Vagina (tissue), 2 donors: ENCODE data around the gene FETUB. TPM values are rescaled to one million over a fixed set of nuclear protein-coding genes. Genes with fewer than 3 reads are reported as not detected.

Experiments
- DNase-seq, 2 donors: peaks; one replicate each; pipeline ENCODE4 v3.0.0-alpha.2; 2017; ENCODE audit errors: extremely low spot score in 2 of 2
- H3K27ac ChIP-seq: fragments of 200-600 bp; sonication (generic); one replicate; pipeline ENCODE4 v1.5.1; 2019
- H3K27me3 ChIP-seq: fragments of 200-600 bp; sonication (generic); one replicate; pipeline ENCODE4 v1.5.1; 2019
- H3K36me3 ChIP-seq, 2 donors: fragments of 200-600 bp; sonication (generic); one replicate each; pipeline ENCODE4 v1.5.1; 2017 to 2019
- H3K4me1 ChIP-seq: fragments of 200-600 bp; sonication (generic); one replicate; pipeline ENCODE4 v1.5.1; 2019
- H3K4me3 ChIP-seq, 2 donors: fragments of 200-600 bp; sonication (generic); 1 replicate in 1 of 2; 2 replicates in 1 of 2; pipeline ENCODE4 v1.5.1; 2016 to 2019
- H3K9me3 ChIP-seq: fragments of 200-600 bp; sonication (generic); one replicate; pipeline ENCODE4 v1.5.1; 2019
- POLR2A ChIP-seq, 2 donors: fragments of 450-650 bp; IDR thresholded peaks; one replicate each; pipeline ENCODE4 v1.6.1; 2017; ENCODE audit warnings: antibody characterized with exemption in 2 of 2, mild to moderate bottlenecking in 2 of 2, moderate library complexity in 2 of 2
- POLR2AphosphoS5 ChIP-seq, 2 donors: sonication (generic); formaldehyde crosslinking; IDR thresholded peaks; one replicate each; pipeline ENCODE4 v1.9.0; 2017; ENCODE audit warnings: antibody characterized with exemption in 2 of 2, mild to moderate bottlenecking in 2 of 2, low read depth in 1 of 2; ENCODE audit not compliant: insufficient read depth in 1 of 2
- intact Hi-C: fragments of 100-400 bp; cut with DNase I; formaldehyde crosslinking; loops from one replicate; pipeline ENCODE4 v1.15.1; 2023
- total RNA-seq: library from RNA; depleted of rRNA; stranded (reverse); fragments of >200 nt; gene quantifications from one replicate; pipeline ENCODE4 v1.2.3, GENCODE V29; 2016
- TF ChIP-seq, protein P1 (sequence below), 3 experiments: fragments of 450-650 bp in 2 of 3; fragments of 200-600 bp in 1 of 3; sonication (generic) in 1 of 3; IDR thresholded peaks; one replicate each; pipeline ENCODE4 v1.5.1; 2017 to 2019; ENCODE audit warnings: antibody characterized with exemption in 3 of 3, mild to moderate bottlenecking in 2 of 3, moderate library complexity in 2 of 3

The FETUB gene
- total RNA-seq, 1 donor from 2014 or later: 3.7 TPM

GRCh38 chr3:186618318-186618938 is 21.8 kb upstream of the FETUB start:
- DNase-seq: no peak
- no peak overlapping the region for H3K27ac ChIP-seq
- H3K36me3 ChIP-seq: no peaks in the 10 kb centered on the region
- intact Hi-C loops: no loop called here
- no peaks in the 10 kb centered on the region for H3K9me3 ChIP-seq
- TF ChIP-seq POLR2A (IDR thresholded peaks at IDR 0.05): no peak
- TF ChIP-seq POLR2AphosphoS5 (IDR thresholded peaks at IDR 0.05; ENCODE audit: insufficient read depth in 1 of 2, low read depth in 1 of 2): no peak
- TF ChIP-seq, protein P1, sequence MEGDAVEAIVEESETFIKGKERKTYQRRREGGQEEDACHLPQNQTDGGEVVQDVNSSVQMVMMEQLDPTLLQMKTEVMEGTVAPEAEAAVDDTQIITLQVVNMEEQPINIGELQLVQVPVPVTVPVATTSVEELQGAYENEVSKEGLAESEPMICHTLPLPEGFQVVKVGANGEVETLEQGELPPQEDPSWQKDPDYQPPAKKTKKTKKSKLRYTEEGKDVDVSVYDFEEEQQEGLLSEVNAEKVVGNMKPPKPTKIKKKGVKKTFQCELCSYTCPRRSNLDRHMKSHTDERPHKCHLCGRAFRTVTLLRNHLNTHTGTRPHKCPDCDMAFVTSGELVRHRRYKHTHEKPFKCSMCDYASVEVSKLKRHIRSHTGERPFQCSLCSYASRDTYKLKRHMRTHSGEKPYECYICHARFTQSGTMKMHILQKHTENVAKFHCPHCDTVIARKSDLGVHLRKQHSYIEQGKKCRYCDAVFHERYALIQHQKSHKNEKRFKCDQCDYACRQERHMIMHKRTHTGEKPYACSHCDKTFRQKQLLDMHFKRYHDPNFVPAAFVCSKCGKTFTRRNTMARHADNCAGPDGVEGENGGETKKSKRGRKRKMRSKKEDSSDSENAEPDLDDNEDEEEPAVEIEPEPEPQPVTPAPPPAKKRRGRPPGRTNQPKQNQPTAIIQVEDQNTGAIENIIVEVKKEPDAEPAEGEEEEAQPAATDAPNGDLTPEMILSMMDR (IDR thresholded peaks at IDR 0.05): no peak
- no peaks in the 10 kb centered on the region for H3K4me1 ChIP-seq
- no peak overlapping the region for H3K4me3 ChIP-seq
- H3K27me3 ChIP-seq: no peaks in the 10 kb centered on the region

DNA sequence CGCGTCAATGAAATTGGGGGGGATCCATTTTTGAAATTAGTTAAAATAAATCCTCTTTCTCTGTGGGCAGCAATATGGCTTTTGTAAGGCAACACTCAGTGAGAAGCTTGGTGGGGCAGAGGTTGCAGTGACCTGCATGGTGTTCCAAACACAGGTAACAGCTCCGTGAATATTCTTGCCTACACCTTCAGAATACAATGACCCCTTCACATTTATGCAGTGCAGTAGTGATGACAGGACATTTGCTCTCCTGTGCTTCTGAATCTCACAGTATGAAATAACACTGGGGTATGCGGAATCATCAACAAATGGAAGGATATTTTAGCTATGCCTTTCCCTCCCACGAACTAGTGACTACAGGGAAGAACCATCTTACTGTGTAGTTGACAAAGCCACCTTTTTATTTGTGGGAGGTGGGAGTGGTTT is 20.4 kb upstream of the FETUB start:
- H3K27ac ChIP-seq: no peak overlapping the region

DNA sequence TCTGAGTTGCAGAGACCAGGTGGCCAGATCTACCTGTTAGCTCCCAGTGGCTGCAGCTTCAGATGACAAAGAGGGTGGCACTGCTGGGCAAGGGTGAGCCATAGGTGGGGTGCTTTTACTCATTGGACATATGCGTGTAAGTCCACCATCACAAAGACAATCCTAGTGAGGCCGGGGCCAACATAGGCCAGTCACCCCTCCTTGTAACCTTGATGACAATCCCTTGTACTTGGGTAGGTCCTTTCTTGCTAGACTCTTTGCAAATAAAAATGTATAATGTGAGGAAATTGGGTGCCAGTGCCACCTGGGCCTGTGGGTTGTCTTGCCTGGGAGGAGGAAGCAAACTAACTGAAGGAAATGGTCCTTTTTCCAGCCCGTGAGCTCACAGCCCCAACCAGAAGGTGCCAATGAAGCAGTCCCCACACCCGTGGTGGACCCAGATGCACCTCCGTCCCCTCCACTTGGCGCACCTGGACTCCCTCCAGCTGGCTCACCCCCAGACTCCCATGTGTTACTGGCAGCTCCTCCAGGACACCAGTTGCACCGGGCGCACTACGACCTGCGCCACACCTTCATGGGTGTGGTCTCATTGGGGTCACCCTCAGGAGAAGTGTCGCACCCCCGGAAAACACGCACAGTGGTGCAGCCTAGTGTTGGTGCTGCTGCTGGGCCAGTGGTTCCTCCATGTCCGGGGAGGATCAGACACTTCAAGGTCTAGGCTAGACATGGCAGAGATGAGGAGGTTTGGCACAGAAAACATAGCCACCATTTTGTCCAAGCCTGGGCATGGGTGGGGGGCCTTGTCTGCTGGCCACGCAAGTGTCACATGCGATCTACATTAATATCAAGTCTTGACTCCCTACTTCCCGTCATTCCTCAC is 19.7 kb upstream of the FETUB start:
- no peaks in the 10 kb centered on the region for H3K27me3 ChIP-seq
- no peak for DNase-seq
- intact Hi-C loops: no loop called here
- H3K4me1 ChIP-seq: no peaks in the 10 kb centered on the region
- no peak overlapping the region for H3K27ac ChIP-seq
- no peak for TF ChIP-seq POLR2AphosphoS5 (IDR thresholded peaks at IDR 0.05; ENCODE audit: insufficient read depth in 1 of 2, low read depth in 1 of 2)
- TF ChIP-seq, protein P1 (IDR thresholded peaks at IDR 0.05): no peak
- no peak for TF ChIP-seq POLR2A (IDR thresholded peaks at IDR 0.05)
- H3K36me3 ChIP-seq: no peaks in the 10 kb centered on the region
- no peak overlapping the region for H3K4me3 ChIP-seq
- H3K9me3 ChIP-seq: no peaks in the 10 kb centered on the region

More for the DNA sequence above, 20.4 kb upstream of the FETUB start:
- TF ChIP-seq POLR2AphosphoS5 (IDR thresholded peaks at IDR 0.05; ENCODE audit: insufficient read depth in 1 of 2, low read depth in 1 of 2) (no peak), POLR2A (IDR thresholded peaks at IDR 0.05) (no peak)
- TF ChIP-seq, protein P1 (IDR thresholded peaks at IDR 0.05): no peak
- H3K4me3 ChIP-seq: no peak overlapping the region
- H3K36me3 ChIP-seq: no peaks in the 10 kb centered on the region
- no peak for DNase-seq
- no peaks in the 10 kb centered on the region for H3K4me1 ChIP-seq
- no peaks in the 10 kb centered on the region for H3K27me3 ChIP-seq
- intact Hi-C loops: no loop called here
- H3K9me3 ChIP-seq: no peaks in the 10 kb centered on the region

GRCh38 chr3:186621894-186622650 is 18.1 kb upstream of the FETUB start:
- intact Hi-C loops: no loop called here
- H3K4me1 ChIP-seq: no peaks in the 10 kb centered on the region
- no peak for DNase-seq
- no peaks in the 10 kb centered on the region for H3K9me3 ChIP-seq
- TF ChIP-seq, protein P1 (IDR thresholded peaks at IDR 0.05): no peak
- TF ChIP-seq POLR2A (IDR thresholded peaks at IDR 0.05) (no peak), POLR2AphosphoS5 (IDR thresholded peaks at IDR 0.05; ENCODE audit: insufficient read depth in 1 of 2, low read depth in 1 of 2) (no peak)
- H3K36me3 ChIP-seq: no peaks in the 10 kb centered on the region
- no peaks in the 10 kb centered on the region for H3K27me3 ChIP-seq
- H3K27ac ChIP-seq: no peak overlapping the region
- no peak overlapping the region for H3K4me3 ChIP-seq
